ENCODE data around the gene NBEA. TPM values are rescaled to one million over a fixed set of nuclear protein-coding genes. Genes with fewer than 3 reads are reported as not detected.

Gene NBEA
- total RNA-seq, 1 experiment from 2014 or later, result 4.4 TPM

- DNase-seq (no peak), ATAC-seq (no peak)
- Histone ChIP-seq H3K4me2 (ENCODE audit: low read length) (no peak overlapping the region), H4K20me1 (ENCODE audit: low read length) (no peaks in the 10 kb centered on the region), H3K79me2 (ENCODE audit: low read length) (no peaks in the 10 kb centered on the region), H2AFZ (ENCODE audit: low read length) (no peak overlapping the region), H3K9me3 (ENCODE audit: low read length) (no peaks in the 10 kb centered on the region), H3K36me3 (ENCODE audit: low read depth, low read length) (no peaks in the 10 kb centered on the region), H3K4me1 (ENCODE audit: insufficient read depth, low read length) (no peaks in the 10 kb centered on the region), H3K27me3 (ENCODE audit: low read length) (no peaks in the 10 kb centered on the region), H3K9me2 (replicated peaks; ENCODE audit: low read length) (no peaks in the 10 kb centered on the region), H3K27ac (ENCODE audit: low read length) (no peak overlapping the region), H3K9ac (ENCODE audit: low read length) (no peak overlapping the region), H3F3A (ENCODE audit: low read length, unreplicated experiment) (no peaks in the 10 kb centered on the region), H3K4me3 (ENCODE audit: low read length) (no peak overlapping the region)
- ChIA-PET CTCF (no interaction called here), POLR2A (ENCODE audit: unreplicated experiment) (no interaction called here)
- TF ChIP-seq CTCF (conservative IDR thresholded peaks at IDR 0.05; ENCODE audit: low read depth, low read length) (no peak), EZH2phosphoT487 (IDR thresholded peaks at IDR 0.05; ENCODE audit: borderline replicate concordance, low read length) (no peak), EZH2 (IDR thresholded peaks at IDR 0.05; ENCODE audit: low read length, unreplicated experiment) (no peak)
- no TSS peak for BruUV-seq (replicated peaks)
- intact Hi-C loops (cut with micrococcal nuclease), result no loop called here
Measured at GRCh38 chr13:35127466-35127865, 185.4 kb downstream of the NBEA start.

- H3K79me2 ChIP-seq (ENCODE audit: low read length), result no peaks in the 10 kb centered on the region
- CTCF ChIA-PET, result no interaction called here
- BruUV-seq (replicated peaks), result no TSS peak
- H3F3A ChIP-seq (ENCODE audit: low read length, unreplicated experiment), result no peaks in the 10 kb centered on the region
- intact Hi-C loops (cut with micrococcal nuclease), result no loop called here
- no peaks in the 10 kb centered on the region for H3K27me3 ChIP-seq (ENCODE audit: low read length)
- H3K9me2 ChIP-seq (replicated peaks; ENCODE audit: low read length), result no peaks in the 10 kb centered on the region
- no peaks in the 10 kb centered on the region for H3K4me1 ChIP-seq (ENCODE audit: insufficient read depth, low read length)
- no peaks in the 10 kb centered on the region for H3K9me3 ChIP-seq (ENCODE audit: low read length)
- no peaks in the 10 kb centered on the region for H3K36me3 ChIP-seq (ENCODE audit: low read depth, low read length)
- H3K4me3 ChIP-seq (ENCODE audit: low read length), result no peak overlapping the region
- H2AFZ ChIP-seq (ENCODE audit: low read length), result no peak overlapping the region
- H3K9ac ChIP-seq (ENCODE audit: low read length), result no peak overlapping the region
- TF ChIP-seq EZH2 (IDR thresholded peaks at IDR 0.05; ENCODE audit: low read length, unreplicated experiment) (no peak), EZH2phosphoT487 (IDR thresholded peaks at IDR 0.05; ENCODE audit: borderline replicate concordance, low read length) (no peak), CTCF (conservative IDR thresholded peaks at IDR 0.05; ENCODE audit: low read depth, low read length) (no peak)
- DNase-seq (no peak), ATAC-seq (no peak)
- no peaks in the 10 kb centered on the region for H4K20me1 ChIP-seq (ENCODE audit: low read length)
- no peak overlapping the region for H3K4me2 ChIP-seq (ENCODE audit: low read length)
- no peak overlapping the region for H3K27ac ChIP-seq (ENCODE audit: low read length)
- POLR2A ChIA-PET (ENCODE audit: unreplicated experiment), result no interaction called here
Measured at GRCh38 chr13:35129500-35129899, 187.4 kb downstream of the NBEA start.

- Histone ChIP-seq H3K9me3 (ENCODE audit: low read length) (no peaks in the 10 kb centered on the region), H3K4me1 (ENCODE audit: insufficient read depth, low read length) (no peaks in the 10 kb centered on the region), H3K9ac (ENCODE audit: low read length) (no peak overlapping the region), H2AFZ (ENCODE audit: low read length) (no peak overlapping the region), H3K4me2 (ENCODE audit: low read length) (no peak overlapping the region), H3F3A (ENCODE audit: low read length, unreplicated experiment) (no peaks in the 10 kb centered on the region), H4K20me1 (ENCODE audit: low read length) (no peaks in the 10 kb centered on the region), H3K79me2 (ENCODE audit: low read length) (no peaks in the 10 kb centered on the region), H3K4me3 (ENCODE audit: low read length) (no peak overlapping the region), H3K9me2 (replicated peaks; ENCODE audit: low read length) (no peaks in the 10 kb centered on the region), H3K36me3 (ENCODE audit: low read depth, low read length) (no peaks in the 10 kb centered on the region), H3K27ac (ENCODE audit: low read length) (no peak overlapping the region), H3K27me3 (ENCODE audit: low read length) (no peaks in the 10 kb centered on the region)
- ChIA-PET CTCF (no interaction called here), POLR2A (ENCODE audit: unreplicated experiment) (no interaction called here)
- intact Hi-C loops (cut with micrococcal nuclease), result no loop called here
- TF ChIP-seq EZH2 (IDR thresholded peaks at IDR 0.05; ENCODE audit: low read length, unreplicated experiment) (no peak), CTCF (conservative IDR thresholded peaks at IDR 0.05; ENCODE audit: low read depth, low read length) (no peak), EZH2phosphoT487 (IDR thresholded peaks at IDR 0.05; ENCODE audit: borderline replicate concordance, low read length) (no peak)
- no TSS peak for BruUV-seq (replicated peaks)
- ATAC-seq (no peak), DNase-seq (no peak)
Measured at GRCh38 chr13:35131471-35131870, 189.4 kb downstream of the NBEA start.
